Measurements from ENCODE around the gene LATS1. TPM values are rescaled to one million over a fixed set of nuclear protein-coding genes. Genes with fewer than 3 reads are reported as not detected.

Gene LATS1
- total RNA-seq, 4 donors from 2014 or later, result 12.1 to 21.2 (median 15.5) TPM

DNA sequence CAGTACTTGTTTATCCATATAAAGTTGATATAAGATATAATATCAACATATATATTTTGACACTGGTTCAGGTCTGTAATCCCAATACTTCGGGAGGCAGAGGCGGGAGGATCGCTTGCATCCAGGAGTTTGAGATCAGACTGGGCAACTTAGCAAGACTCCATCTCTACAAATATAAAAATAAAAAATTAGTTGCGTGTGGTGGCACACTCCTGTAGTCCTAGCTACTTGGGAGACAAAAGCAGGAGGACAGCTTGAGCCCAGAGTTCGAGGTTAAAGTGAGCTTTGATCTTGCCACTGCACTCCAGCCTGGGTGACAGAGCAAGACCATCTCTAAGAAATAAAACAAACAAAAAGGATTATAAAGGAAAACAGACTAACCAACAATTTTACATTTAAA lies 60.5 kb downstream of the LATS1 start:
- H3K36me3 ChIP-seq, result peaks cover 0 to 49% (median 0%) of the 10 kb centered on the region in 3 donors
- H3K27me3 ChIP-seq, result no peaks in the 10 kb centered on the region
- 93 to 95% methylated on average over 5 of the region's 5 CpGs for WGBS, 2 donors
- H3K4me3 ChIP-seq, result no peak overlapping the region
- H3K4me1 ChIP-seq, result no peaks in the 10 kb centered on the region
- no peaks in the 10 kb centered on the region for H3K9me3 ChIP-seq
- TF ChIP-seq, protein P1, sequence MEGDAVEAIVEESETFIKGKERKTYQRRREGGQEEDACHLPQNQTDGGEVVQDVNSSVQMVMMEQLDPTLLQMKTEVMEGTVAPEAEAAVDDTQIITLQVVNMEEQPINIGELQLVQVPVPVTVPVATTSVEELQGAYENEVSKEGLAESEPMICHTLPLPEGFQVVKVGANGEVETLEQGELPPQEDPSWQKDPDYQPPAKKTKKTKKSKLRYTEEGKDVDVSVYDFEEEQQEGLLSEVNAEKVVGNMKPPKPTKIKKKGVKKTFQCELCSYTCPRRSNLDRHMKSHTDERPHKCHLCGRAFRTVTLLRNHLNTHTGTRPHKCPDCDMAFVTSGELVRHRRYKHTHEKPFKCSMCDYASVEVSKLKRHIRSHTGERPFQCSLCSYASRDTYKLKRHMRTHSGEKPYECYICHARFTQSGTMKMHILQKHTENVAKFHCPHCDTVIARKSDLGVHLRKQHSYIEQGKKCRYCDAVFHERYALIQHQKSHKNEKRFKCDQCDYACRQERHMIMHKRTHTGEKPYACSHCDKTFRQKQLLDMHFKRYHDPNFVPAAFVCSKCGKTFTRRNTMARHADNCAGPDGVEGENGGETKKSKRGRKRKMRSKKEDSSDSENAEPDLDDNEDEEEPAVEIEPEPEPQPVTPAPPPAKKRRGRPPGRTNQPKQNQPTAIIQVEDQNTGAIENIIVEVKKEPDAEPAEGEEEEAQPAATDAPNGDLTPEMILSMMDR (IDR thresholded peaks at IDR 0.05), result no peak
- TF ChIP-seq POLR2A (IDR thresholded peaks at IDR 0.05), result no peak
- H3K27ac ChIP-seq, result no peak overlapping the region
- intact Hi-C loops (cut with DNase I), result no loop called here
- no peak for DNase-seq

DNA sequence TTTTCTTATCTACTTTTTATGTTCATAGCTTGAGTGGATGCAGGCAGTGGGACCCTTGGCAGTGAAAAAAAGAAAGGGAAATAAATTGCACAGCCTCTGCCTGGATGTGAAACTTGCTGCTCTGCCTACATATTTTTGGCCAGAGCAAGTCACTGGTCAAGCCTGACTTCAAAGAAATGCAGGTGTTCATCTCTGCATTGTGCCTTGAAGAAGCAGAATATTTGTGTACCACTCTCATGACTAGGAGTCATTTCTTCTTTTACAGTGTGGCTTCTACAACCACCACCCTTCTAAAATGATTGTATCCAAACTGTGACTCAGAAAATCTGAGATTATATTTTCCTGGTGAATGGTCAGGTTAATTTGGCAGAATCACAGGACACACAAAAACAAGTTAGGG lies 66.8 kb downstream of the LATS1 start:
- Histone ChIP-seq H3K27me3 (no peaks in the 10 kb centered on the region), H3K4me1 (peaks cover 0 to 29% (median 10%) of the 10 kb centered on the region in 3 donors), H3K36me3 (peaks cover 0 to 2% (median 0%) of the 10 kb centered on the region in 3 donors), H3K9me3 (no peaks in the 10 kb centered on the region), H3K27ac (no peak overlapping the region), H3K4me3 (no peak overlapping the region)
- intact Hi-C loops (cut with DNase I), result no loop called here
- no peak for DNase-seq
- TF ChIP-seq, protein P1 (IDR thresholded peaks at IDR 0.05), result no peak
- TF ChIP-seq POLR2A (IDR thresholded peaks at IDR 0.05), result no peak

DNA sequence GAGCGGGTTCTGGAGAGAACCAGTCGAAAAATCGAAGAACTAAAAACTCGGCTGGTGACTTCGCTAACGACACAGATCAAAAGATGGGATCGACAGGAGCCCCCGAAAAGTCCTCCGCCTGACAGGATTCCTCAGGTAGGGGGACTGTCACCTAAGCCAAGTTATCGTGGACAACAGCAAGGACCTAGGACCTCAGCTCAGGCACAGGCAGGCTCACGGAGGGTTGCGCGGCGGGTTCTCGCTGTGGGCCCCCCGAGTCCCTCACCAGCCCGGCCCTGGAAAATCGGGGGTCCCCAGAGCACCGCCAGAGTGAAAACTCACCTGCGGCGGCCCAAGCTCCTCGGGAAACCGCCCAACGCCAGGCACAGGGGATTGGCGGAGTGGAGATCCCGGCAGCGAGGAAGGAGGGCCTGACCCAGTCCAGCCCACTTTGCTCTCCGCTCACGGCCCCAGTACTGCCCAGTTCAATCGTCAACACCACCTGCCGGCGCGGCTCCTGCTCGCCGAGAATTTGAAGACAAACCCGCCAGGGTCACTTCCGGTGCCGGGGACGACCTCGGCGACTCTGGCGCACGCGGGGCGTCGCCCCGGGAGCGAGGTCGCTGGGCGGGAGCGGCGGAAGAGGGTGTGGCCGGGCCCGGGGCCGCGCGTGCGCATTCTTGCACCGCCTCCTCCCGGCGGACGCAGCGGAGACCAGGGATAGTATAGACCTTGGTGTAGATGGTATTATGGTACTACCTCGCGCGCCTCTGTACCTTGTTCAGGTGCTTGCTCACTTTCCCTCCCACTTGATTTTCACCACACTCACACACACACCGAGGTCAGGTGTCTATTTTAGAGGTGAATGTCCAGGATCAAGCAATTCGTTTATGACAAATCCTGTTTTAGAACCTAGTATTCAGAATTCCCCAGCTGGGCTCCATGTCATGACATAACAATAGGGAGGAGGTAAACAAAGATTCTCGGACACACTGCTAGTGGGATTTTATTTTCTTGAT lies 69.5 kb downstream of the LATS1 start, which contains the start of gene KATNA1:
Gene KATNA1 (minus strand): TSS at position 567 of the 998 bp plus-strand sequence. CDS start 10,167 bp downstream, outside the sequence.
- peak within 1 kb of the TSS; percentile 62 to 87 (median 84) for H3K4me3 ChIP-seq
- intact Hi-C loops (cut with DNase I), result no loop called here
- H3K36me3 ChIP-seq, result no peaks in the 10 kb centered on the region
- TF ChIP-seq, protein P1 (IDR thresholded peaks at IDR 0.05), result peak in 2 of 6 experiments; percentile 8 to 26
- TF ChIP-seq POLR2A (IDR thresholded peaks at IDR 0.05), result peak in 2 of 4 donors; percentile 43 to 72
- DNase-seq, result peak; percentile 34
- peak within 1 kb of the TSS; percentile 84 to 93 (median 92) for H3K27ac ChIP-seq
- H3K4me1 ChIP-seq, result peaks cover 0 to 29% (median 10%) of the 10 kb centered on the region in 3 donors
- H3K9me3 ChIP-seq, result no peaks in the 10 kb centered on the region
- WGBS, 2 donors, result 0% methylated on average over 19 to 21 of the region's 69 CpGs
- H3K27me3 ChIP-seq, result no peaks in the 10 kb centered on the region

DNA sequence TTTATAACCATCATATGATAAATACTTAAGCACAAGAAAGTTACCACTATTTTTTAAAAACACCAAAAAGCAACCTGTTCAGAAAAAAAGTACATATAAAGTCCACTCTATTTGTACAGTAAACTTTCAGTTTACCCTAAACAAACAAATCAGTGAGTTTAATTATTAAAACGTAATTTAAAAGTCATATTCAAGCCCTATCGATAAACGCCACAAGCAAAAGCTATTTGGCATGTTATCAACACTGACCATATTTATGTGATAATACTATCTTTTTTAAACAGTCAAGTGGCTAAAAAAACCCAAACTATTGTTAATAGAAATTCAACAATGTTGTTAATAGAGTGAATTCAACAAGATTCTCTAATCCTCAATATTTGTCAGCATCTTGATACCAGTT lies 71.3 kb downstream of the LATS1 start:
- no peaks in the 10 kb centered on the region for H3K9me3 ChIP-seq
- H3K4me1 ChIP-seq, result peaks cover 0 to 29% (median 10%) of the 10 kb centered on the region in 3 donors
- peak overlapping the region in 1 of 4 donors; percentile 93 for H3K27ac ChIP-seq
- 66 to 73% methylated on average over 3 of the region's 3 CpGs for WGBS, 2 donors
- H3K4me3 ChIP-seq, result peak overlapping the region in 3 of 4 donors; percentile 82 to 87 (median 86)
- no peaks in the 10 kb centered on the region for H3K27me3 ChIP-seq
- no peaks in the 10 kb centered on the region for H3K36me3 ChIP-seq
- intact Hi-C loops (cut with DNase I), result no loop called here
- TF ChIP-seq, protein P1 (IDR thresholded peaks at IDR 0.05), result no peak
- TF ChIP-seq POLR2A (IDR thresholded peaks at IDR 0.05), result no peak
- DNase-seq, result no peak
